ENCODE measurements around the gene CDK1.

DNA sequence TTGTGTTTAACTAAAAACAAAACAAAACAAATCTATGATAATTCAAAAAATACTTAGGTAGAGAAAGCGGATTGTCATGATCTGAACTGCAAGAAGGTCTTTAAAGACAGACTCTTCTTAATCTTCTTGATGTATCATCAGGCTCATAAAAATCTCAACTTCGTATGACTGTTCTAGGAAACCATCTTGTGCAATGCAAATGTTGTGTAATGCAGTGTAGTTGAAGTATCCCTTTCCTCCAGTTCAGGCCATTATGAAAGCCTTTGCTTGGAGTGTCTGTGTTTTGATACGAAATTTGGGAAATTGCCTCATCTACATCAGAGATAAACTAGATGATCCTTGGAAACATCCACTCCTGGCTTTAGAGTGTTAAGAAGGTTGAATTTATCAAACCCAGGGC is 30.9 kb downstream of the CDK1 start:
- no peak for TF ChIP-seq EZH2 (IDR thresholded peaks at IDR 0.05; ENCODE audit: low read depth)
- TF ChIP-seq, protein P1, sequence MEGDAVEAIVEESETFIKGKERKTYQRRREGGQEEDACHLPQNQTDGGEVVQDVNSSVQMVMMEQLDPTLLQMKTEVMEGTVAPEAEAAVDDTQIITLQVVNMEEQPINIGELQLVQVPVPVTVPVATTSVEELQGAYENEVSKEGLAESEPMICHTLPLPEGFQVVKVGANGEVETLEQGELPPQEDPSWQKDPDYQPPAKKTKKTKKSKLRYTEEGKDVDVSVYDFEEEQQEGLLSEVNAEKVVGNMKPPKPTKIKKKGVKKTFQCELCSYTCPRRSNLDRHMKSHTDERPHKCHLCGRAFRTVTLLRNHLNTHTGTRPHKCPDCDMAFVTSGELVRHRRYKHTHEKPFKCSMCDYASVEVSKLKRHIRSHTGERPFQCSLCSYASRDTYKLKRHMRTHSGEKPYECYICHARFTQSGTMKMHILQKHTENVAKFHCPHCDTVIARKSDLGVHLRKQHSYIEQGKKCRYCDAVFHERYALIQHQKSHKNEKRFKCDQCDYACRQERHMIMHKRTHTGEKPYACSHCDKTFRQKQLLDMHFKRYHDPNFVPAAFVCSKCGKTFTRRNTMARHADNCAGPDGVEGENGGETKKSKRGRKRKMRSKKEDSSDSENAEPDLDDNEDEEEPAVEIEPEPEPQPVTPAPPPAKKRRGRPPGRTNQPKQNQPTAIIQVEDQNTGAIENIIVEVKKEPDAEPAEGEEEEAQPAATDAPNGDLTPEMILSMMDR (conservative IDR thresholded peaks at IDR 0.05): no peak
